GM13977 (cell line): Measurements from ENCODE around the gene NHLRC4.

ENCODE experiments used
- DNase-seq: peaks from one replicate; pipeline ENCODE4 v3.0.0; 2012; ENCODE audit warnings: low spot score
- CTCF ChIP-seq: IDR thresholded peaks from 2 replicates; pipeline ENCODE4 v1.5.1; 2012; ENCODE audit warnings: mild to moderate bottlenecking, control low read depth; ENCODE audit not compliant: insufficient read depth; ENCODE audit errors: extremely low read depth, missing control alignments
- in situ Hi-C: fragments of 300-500 bp; cut with MboI; formaldehyde crosslinking; loops from one replicate; pipeline ENCODE4 v1.12.0; 2022; ENCODE audit warnings: low sequenced_read_pairs, low pct_unique_long_range_greater_than_20kb, mixed read lengths, inconsistent platforms; ENCODE audit not compliant: unreplicated experiment

Gene NHLRC4

GRCh38 chr16:546909-547770 lies 19.7 kb upstream of the NHLRC4 start:
- peak; percentile 91 for TF ChIP-seq CTCF
- DNase-seq: peak; percentile 85
- in situ Hi-C loops: no loop called here

GRCh38 chr16:548586-548985 lies 18.2 kb upstream of the NHLRC4 start:
- no peak for TF ChIP-seq CTCF
- no peak for DNase-seq
- in situ Hi-C loops: no loop called here

GRCh38 chr16:549544-550263 lies 17.1 kb upstream of the NHLRC4 start:
- DNase-seq: no peak
- in situ Hi-C loops: no loop called here
- no peak for TF ChIP-seq CTCF

GRCh38 chr16:551210-551609 lies 15.6 kb upstream of the NHLRC4 start:
- no peak for TF ChIP-seq CTCF
- in situ Hi-C loops: no loop called here
- DNase-seq: no peak

- DNase-seq: no peak
- in situ Hi-C loops: no loop called here
- TF ChIP-seq CTCF: no peak
Measured at GRCh38 chr16:552171-552570, 14.6 kb upstream of the NHLRC4 start.

GRCh38 chr16:553601-554296 lies 13.1 kb upstream of the NHLRC4 start:
- in situ Hi-C loops: no loop called here
- no peak for TF ChIP-seq CTCF
- DNase-seq: no peak
